Femur (tissue), 1 donor: Measurements from ENCODE around the gene NACC2.
A peak's percentile ranks its signal among the peaks of the same experiment; 100 is the strongest.
"Not testable (repeated sequence)": the region's sequence is repeated elsewhere in the genome, so short reads cannot be mapped to it uniquely, and the experiment has no call there.

Source experiments
- DNase-seq: peaks from one replicate; pipeline ENCODE4 v3.0.0-alpha.2; 2017

The NACC2 gene

GRCh38 chr9:135973277-135974219, 121.5 kb downstream of the NACC2 start:
- no peak for DNase-seq

GRCh38 chr9:135971892-135972291, 123.2 kb downstream of the NACC2 start:
- no peak for DNase-seq

DNA sequence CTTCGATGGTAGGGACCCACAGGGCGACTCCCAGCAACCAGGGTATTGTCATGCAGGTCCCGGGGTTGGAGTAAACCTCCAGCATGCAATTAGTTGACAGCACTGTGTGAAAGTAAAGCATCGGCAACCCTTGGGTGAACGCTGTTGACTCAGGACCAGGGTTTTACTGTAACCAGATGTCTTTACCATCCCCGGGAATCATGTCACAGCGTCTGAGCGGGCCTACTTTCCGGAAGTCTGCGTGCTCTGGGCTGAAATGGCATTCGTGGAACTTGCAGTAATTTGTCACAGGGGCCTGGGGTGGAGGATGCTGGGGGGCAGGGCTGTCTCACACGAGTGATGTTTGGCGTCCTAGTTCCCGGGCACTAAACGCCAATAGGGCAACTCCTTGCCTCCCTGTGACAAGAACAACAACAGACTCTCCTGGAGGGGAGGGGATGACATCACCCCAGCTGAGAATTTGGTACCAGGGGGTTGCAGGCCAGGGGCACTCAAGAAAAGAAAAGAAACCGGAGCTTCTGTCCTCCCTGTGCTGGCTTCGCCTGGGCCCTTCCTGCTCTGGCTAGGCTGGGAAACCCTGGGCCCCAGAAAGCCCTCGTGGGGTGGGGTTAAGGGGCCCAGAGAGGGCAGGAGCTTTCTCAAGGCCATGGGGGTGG, 123.8 kb downstream of the NACC2 start:
- no peak for DNase-seq

DNA sequence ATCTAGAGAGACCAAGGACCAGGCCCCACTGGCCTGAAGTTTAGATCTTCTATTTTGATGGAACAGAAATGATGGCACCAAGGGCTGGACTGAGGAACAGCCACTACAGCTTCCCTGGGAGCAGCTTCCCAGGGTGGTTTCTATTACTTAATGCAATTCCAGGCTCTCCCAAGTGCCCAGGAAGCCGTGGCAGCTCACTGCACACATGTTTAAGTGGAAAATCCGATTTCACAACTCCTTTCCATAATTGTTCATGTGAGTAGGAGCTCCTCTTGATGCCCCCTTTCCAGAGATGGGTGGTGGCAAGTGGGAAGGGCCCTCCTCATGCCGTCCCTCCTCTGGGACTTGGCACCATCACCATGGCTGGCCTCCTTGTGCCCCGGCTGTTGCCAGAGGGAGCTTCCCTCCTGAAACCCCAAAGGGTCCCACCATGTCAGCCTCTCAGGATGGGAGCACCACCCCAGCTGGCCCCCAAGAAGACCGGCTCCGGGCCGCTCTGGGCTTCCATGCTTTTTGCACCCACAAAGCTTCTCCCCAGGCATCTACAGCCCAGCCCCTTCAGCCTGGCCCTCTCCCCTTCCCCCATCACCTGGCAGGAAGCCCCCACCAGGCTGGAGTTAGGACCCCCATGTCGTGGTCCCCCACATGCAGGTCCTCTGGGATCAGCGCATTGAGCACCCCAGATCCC, 124.8 kb downstream of the NACC2 start:
- DNase-seq: no peak

GRCh38 chr9:135969064-135969683, 125.9 kb downstream of the NACC2 start:
- DNase-seq: no peak

DNA sequence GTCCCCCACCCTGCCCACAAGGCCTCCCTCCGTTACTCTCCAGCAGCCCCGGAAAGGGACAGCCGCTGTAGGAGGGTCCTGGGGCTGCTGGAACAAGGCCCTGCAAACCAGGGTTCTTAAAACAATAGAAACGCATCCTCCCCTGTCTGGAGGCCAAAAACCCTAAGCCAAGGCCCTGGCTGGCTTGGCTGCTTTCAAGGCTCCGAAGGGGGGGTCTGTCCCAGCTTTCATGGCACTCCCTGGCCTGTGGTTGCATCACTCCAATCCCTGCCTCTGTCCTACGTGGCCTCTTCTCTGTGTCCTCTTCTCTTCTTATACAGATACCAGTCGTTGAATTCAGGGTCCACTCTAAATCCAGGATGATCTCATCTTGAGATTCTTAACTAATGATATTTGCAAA, 126.5 kb downstream of the NACC2 start:
- DNase-seq: no peak

DNA sequence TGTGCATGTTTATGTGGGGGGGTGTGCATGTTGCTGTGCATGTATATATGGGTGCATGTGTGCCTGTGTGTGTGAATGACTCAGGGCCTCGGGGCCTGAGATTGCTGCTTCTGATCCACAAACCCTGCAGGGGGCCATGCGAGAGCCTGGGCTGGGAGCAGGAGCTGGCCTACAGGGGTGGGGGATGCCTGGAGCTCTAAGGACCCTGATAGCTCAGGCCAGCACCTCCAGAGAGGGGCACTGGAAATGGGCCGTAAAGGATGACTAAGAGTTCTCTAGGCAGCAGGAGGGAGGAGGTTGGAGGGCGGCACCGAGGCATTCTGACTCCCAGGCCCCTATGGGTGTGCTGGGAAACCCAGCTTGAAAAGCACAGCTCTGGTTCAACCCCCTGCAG, 127.0 kb downstream of the NACC2 start:
- DNase-seq: no peak

GRCh38 chr9:135966916-135967260, 128.2 kb downstream of the NACC2 start:
- DNase-seq: not testable (repeated sequence)

GRCh38 chr9:135965124-135965756, 129.8 kb downstream of the NACC2 start:
- DNase-seq: no peak

- DNase-seq: no peak
These were observed 131.2 kb downstream of the NACC2 start for GRCh38 chr9:135963938-135964337.

DNA sequence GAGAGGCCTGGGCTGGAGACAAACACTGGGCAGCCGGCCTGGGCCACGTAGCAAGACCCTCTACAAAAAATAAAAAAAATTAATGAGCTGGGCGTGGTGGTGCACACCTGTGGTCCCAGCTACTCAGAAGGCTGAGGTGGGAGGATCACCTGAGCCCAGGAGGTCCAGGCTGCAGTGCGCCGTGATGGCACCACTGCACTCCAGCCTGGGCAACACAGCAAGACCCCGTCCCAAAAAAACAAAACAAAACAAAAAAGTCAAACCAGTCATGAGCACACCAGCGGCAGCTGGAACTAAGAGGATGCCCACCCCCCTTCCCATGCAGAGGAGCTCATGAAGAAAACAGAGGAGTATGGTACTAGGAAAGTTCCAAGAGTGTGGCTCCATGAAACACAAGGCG, 131.8 kb downstream of the NACC2 start:
- DNase-seq: no peak

GRCh38 chr9:135962696-135963307, 132.3 kb downstream of the NACC2 start:
- DNase-seq: no peak

DNA sequence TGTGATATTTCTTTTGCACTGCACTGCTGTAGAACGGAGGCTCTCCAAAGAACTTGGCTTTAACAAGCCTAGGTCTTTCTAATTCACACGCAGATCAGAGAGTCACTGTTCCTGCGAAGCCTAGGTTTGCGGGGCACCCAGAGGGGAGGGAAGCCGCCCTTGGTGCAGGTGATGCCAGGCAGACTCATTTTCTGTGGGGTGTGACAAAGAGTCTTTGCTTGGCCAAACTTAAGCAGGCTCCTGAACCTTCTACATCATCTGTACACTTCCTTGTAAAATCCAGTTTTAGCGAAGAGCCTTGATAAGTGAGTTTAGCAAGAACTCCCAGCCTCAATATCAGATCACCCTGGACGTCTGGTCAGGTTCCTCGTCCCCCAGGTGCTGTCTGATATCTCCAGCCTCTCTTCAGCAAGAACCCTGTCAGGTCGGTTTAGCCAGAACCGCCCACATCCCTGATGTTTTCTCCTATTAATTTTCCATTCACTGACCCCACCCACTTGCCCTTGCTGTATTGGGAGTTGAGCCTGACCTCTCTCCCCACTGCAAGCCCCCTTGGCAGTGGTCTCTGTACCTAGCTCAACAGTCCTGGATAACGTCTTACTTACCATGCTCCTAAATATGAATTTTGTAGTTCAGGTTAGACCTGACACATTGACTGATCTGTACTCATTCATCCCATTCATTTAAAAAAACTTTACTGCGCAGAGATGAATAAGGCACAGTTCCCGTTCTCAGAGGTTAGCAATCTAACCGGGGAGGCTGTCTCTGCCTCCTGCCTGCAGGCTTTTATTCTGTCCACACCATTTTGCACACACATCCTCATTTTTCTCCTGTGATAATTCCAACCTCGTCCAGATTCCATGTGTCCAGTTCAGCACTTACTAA, 133.0 kb downstream of the NACC2 start:
- DNase-seq: no peak

- peak; percentile 97 for DNase-seq
These were observed 133.8 kb downstream of the NACC2 start, which contains the start of gene UBAC1 for GRCh38 chr9:135961277-135961715. UBAC1 (minus strand) TSS chr9:135961373; CDS start chr9:135961162, 211 bp downstream.

DNA sequence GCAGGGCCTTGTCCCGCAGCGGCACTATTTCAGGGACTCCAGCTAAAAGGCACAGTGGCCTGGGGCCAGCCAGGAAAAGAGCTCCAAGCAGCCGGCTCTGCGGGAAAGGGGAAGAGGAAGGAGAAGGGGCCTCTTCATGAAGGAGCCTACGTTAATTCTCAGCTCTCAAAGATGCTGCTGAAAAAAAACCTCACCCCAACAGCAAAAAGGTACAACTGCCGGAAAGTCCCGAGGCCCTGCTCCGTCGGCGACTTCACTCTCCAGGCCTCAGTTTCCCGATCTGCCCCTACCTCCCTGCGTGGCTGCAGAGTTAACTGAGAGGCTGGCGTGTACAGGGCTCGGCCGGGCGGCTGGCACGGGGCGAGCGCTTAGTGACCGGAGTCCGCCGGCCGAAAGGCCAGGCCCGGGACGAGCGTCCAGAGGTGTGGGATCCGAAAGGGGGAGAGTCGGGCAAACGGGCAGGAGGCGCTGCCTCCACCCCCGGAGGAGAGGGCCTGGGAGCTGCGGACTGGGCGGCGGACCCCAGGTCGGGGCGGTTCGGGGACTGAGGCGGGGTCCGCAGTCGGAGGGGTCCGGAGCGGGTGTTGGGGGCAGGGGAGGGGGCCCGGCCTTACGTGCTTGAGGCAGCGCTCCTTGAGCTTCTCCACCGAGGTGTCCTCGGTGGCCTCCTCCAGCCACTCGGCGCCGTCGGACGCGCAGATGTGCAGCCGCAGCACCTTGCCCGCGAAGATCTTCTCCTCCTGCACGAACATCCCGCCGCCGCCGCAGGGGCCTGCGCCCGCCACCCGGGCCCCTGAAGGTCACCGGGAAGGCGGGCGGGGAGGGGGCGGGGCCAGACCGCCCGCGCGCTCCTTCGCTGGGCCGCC, 134.4 kb downstream of the NACC2 start:
- no peak for DNase-seq

- DNase-seq: no peak
These were observed 135.3 kb downstream of the NACC2 start for GRCh38 chr9:135959814-135960213.

GRCh38 chr9:135958485-135958884, 136.6 kb downstream of the NACC2 start:
- no peak for DNase-seq

GRCh38 chr9:135957431-135957830, 137.7 kb downstream of the NACC2 start:
- no peak for DNase-seq

GRCh38 chr9:135956802-135957174, 138.3 kb downstream of the NACC2 start:
- no peak for DNase-seq
